ENCODE measurements around the gene SKIDA1.

The SKIDA1 gene

DNA sequence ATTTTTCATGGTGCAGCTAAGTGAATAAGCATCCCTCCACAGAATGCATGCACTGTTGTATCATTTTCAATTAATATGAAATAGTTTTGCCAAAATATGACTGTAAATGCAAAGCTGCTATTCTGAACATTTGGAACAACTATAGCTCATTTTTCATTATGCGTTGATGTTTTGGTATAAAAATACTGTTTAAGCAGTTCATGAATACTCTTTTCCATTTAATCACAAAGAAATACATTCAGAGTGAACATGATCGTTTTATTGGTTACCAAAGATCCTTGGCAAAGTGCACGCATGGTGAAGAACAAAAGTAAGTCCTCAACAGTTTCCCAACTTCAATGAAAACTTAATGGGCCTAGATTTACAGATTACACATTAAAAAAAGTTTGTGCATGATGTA lies 33.1 kb downstream of the SKIDA1 start:
- H3K9me2 ChIP-seq (ENCODE audit: low read depth, low read length) = no peaks in the 10 kb centered on the region
- H3K27me3 ChIP-seq (ENCODE audit: insufficient read depth, low read length) = no peaks in the 10 kb centered on the region
- TF ChIP-seq EZH2 (IDR thresholded peaks at IDR 0.05; ENCODE audit: borderline replicate concordance, low read length) = no peak
- TF ChIP-seq, protein P1, sequence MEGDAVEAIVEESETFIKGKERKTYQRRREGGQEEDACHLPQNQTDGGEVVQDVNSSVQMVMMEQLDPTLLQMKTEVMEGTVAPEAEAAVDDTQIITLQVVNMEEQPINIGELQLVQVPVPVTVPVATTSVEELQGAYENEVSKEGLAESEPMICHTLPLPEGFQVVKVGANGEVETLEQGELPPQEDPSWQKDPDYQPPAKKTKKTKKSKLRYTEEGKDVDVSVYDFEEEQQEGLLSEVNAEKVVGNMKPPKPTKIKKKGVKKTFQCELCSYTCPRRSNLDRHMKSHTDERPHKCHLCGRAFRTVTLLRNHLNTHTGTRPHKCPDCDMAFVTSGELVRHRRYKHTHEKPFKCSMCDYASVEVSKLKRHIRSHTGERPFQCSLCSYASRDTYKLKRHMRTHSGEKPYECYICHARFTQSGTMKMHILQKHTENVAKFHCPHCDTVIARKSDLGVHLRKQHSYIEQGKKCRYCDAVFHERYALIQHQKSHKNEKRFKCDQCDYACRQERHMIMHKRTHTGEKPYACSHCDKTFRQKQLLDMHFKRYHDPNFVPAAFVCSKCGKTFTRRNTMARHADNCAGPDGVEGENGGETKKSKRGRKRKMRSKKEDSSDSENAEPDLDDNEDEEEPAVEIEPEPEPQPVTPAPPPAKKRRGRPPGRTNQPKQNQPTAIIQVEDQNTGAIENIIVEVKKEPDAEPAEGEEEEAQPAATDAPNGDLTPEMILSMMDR (IDR thresholded peaks at IDR 0.05; ENCODE audit: low read length) = no peak
- H3K79me2 ChIP-seq (ENCODE audit: insufficient read depth, low read length) = no peaks in the 10 kb centered on the region
- H3K4me3 ChIP-seq (ENCODE audit: low read depth, low read length, poor library complexity, severe bottlenecking) = no peak overlapping the region
- no peaks in the 10 kb centered on the region for H3K9me3 ChIP-seq (ENCODE audit: low read length)
- no peaks in the 10 kb centered on the region for H3K36me3 ChIP-seq (ENCODE audit: insufficient read depth, low read length)
- H3K9ac ChIP-seq (ENCODE audit: low read length) = no peak overlapping the region
- no peak overlapping the region for H2AFZ ChIP-seq (ENCODE audit: low read length)
- H3K4me2 ChIP-seq (ENCODE audit: low read length) = no peak overlapping the region
- H4K20me1 ChIP-seq (ENCODE audit: insufficient read depth, low read length) = no peaks in the 10 kb centered on the region
- H3K27ac ChIP-seq (ENCODE audit: low read depth, low read length, poor library complexity, severe bottlenecking) = no peak overlapping the region
- no peaks in the 10 kb centered on the region for H3F3A ChIP-seq (ENCODE audit: insufficient read depth, low read length)
- peaks cover 23% of the 10 kb centered on the region for H3K4me1 ChIP-seq (ENCODE audit: insufficient read depth, low read length, severe bottlenecking)

DNA sequence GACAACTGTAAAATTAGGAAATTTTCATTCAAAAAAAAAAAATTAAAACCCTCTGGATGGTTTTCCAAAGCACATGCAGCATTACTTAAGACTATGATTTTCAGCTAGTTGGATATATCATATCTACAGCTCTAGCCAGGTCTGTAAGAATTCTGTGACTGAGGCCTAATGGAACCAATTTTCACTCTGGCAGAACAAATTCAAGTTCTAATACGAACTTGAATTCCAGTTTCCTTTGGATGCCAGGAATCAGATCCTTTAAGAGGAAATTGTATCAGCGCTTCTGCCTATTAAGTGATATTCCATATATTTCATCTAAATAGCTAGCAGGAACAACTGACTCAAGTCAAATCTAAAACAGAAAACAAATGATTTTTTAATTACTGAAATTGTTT lies 34.8 kb downstream of the SKIDA1 start:
- Histone ChIP-seq H3K36me3 (ENCODE audit: insufficient read depth, low read length) (no peaks in the 10 kb centered on the region), H3K4me1 (ENCODE audit: insufficient read depth, low read length, severe bottlenecking) (peaks cover 15% of the 10 kb centered on the region), H3K9me2 (ENCODE audit: low read depth, low read length) (no peaks in the 10 kb centered on the region), H2AFZ (ENCODE audit: low read length) (no peak overlapping the region), H3K27me3 (ENCODE audit: insufficient read depth, low read length) (no peaks in the 10 kb centered on the region), H3K9ac (ENCODE audit: low read length) (no peak overlapping the region), H3K27ac (ENCODE audit: low read depth, low read length, poor library complexity, severe bottlenecking) (no peak overlapping the region), H3K4me3 (ENCODE audit: low read depth, low read length, poor library complexity, severe bottlenecking) (no peak overlapping the region), H4K20me1 (ENCODE audit: insufficient read depth, low read length) (no peaks in the 10 kb centered on the region), H3K4me2 (ENCODE audit: low read length) (no peak overlapping the region), H3F3A (ENCODE audit: insufficient read depth, low read length) (no peaks in the 10 kb centered on the region), H3K79me2 (ENCODE audit: insufficient read depth, low read length) (no peaks in the 10 kb centered on the region), H3K9me3 (ENCODE audit: low read length) (no peaks in the 10 kb centered on the region)
- no peak for TF ChIP-seq EZH2 (IDR thresholded peaks at IDR 0.05; ENCODE audit: borderline replicate concordance, low read length)
- TF ChIP-seq, protein P1 (IDR thresholded peaks at IDR 0.05; ENCODE audit: low read length) = no peak

DNA sequence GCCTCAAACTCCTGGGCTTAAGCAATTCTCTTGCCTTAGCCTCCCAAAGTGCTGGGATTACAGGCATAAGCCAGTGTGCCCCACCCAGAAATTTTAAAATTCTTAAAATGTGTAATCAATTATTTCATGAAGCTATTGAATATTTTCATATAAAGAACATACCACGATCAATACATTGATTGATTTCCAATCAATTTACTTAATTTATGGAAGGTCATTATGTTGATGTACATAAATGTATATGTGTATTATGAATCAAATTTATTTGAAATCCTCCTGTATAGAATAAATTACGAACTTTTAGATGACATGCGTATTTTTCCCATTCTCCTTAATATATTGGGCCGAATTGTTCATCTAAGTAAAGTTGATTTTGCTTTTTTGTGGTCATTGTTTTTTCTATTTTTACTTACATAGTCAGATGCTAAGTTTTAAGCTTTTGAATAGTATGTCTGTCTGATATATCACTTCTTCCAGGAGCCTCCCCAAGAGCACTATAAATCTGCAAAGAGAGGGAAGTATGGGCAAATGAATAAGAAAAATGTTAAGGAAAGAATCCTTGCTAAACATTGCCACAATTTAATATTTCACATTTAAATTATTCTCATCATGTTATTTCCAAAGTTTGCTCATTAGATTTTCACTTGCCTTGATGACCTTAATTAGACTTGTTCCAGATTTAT lies 35.3 kb downstream of the SKIDA1 start:
- H2AFZ ChIP-seq (ENCODE audit: low read length) = no peak overlapping the region
- no peak for TF ChIP-seq EZH2 (IDR thresholded peaks at IDR 0.05; ENCODE audit: borderline replicate concordance, low read length)
- TF ChIP-seq, protein P1 (IDR thresholded peaks at IDR 0.05; ENCODE audit: low read length) = no peak

More for the DNA sequence above, 35.3 kb downstream of the SKIDA1 start:
- Histone ChIP-seq H3K27me3 (ENCODE audit: insufficient read depth, low read length) (no peaks in the 10 kb centered on the region), H3K9me2 (ENCODE audit: low read depth, low read length) (no peaks in the 10 kb centered on the region), H3K9ac (ENCODE audit: low read length) (no peak overlapping the region), H4K20me1 (ENCODE audit: insufficient read depth, low read length) (no peaks in the 10 kb centered on the region), H3K4me2 (ENCODE audit: low read length) (no peak overlapping the region), H3K36me3 (ENCODE audit: insufficient read depth, low read length) (no peaks in the 10 kb centered on the region), H3K9me3 (ENCODE audit: low read length) (no peaks in the 10 kb centered on the region), H3K79me2 (ENCODE audit: insufficient read depth, low read length) (no peaks in the 10 kb centered on the region), H3F3A (ENCODE audit: insufficient read depth, low read length) (no peaks in the 10 kb centered on the region), H3K4me1 (ENCODE audit: insufficient read depth, low read length, severe bottlenecking) (peaks cover 11% of the 10 kb centered on the region), H3K4me3 (ENCODE audit: low read depth, low read length, poor library complexity, severe bottlenecking) (no peak overlapping the region), H3K27ac (ENCODE audit: low read depth, low read length, poor library complexity, severe bottlenecking) (no peak overlapping the region)
